GM12878 (cell line): ENCODE data around the gene PIGV. TPM values are rescaled to one million over a fixed set of nuclear protein-coding genes. Genes with fewer than 3 reads are reported as not detected.

Source experiments
- ATAC-seq: fragments of 200-7000 bp; cut with Tn5 transposase; 3 replicates; pipeline ENCODE4 v1.9.1; 2020; ENCODE audit warnings: mild to moderate bottlenecking, moderate library complexity
- BruUV-seq: library from RNA; stranded (reverse); fragments of 400-500 nt; replicated peaks from 2 replicates; lab custom pipeline; 2021; lab: Mats Ljungman, UMichigan
- CTCF ChIA-PET: fragments of 300-600 bp; sonication (Branson Sonifier 250); formaldehyde crosslinking; extraction: SDS; loops from one replicate; lab custom pipeline; 2021; ENCODE audit warnings: inconsistent platforms; lab: Yijun Ruan, JAX
- POLR2A ChIA-PET: fragments of 350-600 bp; formaldehyde crosslinking; extraction: SDS; loops from one replicate; lab custom pipeline; 2021; ENCODE audit warnings: inconsistent platforms; lab: Charles Lee
- RAD21 ChIA-PET: fragments of 300-600 bp; sonication (Branson Sonifier 250); formaldehyde crosslinking; loops from one replicate; lab custom pipeline; 2023; ENCODE audit warnings: antibody characterized with exemption; ENCODE audit not compliant: unreplicated experiment; lab: Charles Lee
- SMC1A ChIA-PET: fragments of 300-600 bp; sonication (Branson Sonifier 250); formaldehyde crosslinking; loops from one replicate; lab custom pipeline; 2023; ENCODE audit not compliant: unreplicated experiment, uncharacterized antibody; lab: Charles Lee
- DNase-seq: peaks from one replicate; pipeline ENCODE4 v3.0.0-alpha.2; 2011; ENCODE audit warnings: low read depth, low spot score
- FAIRE-seq: peaks from 3 replicates; lab custom pipeline; 2011; peaks lifted over from hg19 to GRCh38; lab: Jason Lieb, UNC
- H2AFZ ChIP-seq: 2 replicates; pipeline ENCODE4 v1.6.0; 2011; ENCODE audit warnings: low read depth, low read length, control low read depth; ENCODE audit not compliant: control insufficient read depth
- H3K27ac ChIP-seq: 2 replicates; pipeline ENCODE4 v1.5.1; 2011; ENCODE audit warnings: control low read depth; ENCODE audit not compliant: control insufficient read depth, insufficient read depth
- H3K27me3 ChIP-seq, 2 experiments: replicated peaks in 1 of 2; 2 replicates each; pipeline versions ENCODE4 v1.6.0 to v1.6.1; 2011; ENCODE audit warnings: low read length in 1 of 2; ENCODE audit not compliant: control insufficient read depth in 2 of 2, insufficient read depth in 2 of 2
- H3K36me3 ChIP-seq, 2 experiments: 2 replicates each; pipeline ENCODE4 v1.5.1; 2011; ENCODE audit warnings: low read length in 1 of 2; ENCODE audit not compliant: control insufficient read depth in 2 of 2, insufficient read depth in 2 of 2
- H3K4me1 ChIP-seq: 2 replicates; pipeline ENCODE4 v1.6.1; 2011; ENCODE audit warnings: mild to moderate bottlenecking, low read length, moderate library complexity, mixed read lengths; ENCODE audit not compliant: control insufficient read depth, insufficient read depth
- H3K4me2 ChIP-seq: 2 replicates; pipeline ENCODE4 v1.6.0; 2011; ENCODE audit warnings: control low read depth; ENCODE audit not compliant: control insufficient read depth, insufficient read depth
- H3K4me3 ChIP-seq: fragments of 200-600 bp; sonication (generic); 2 replicates; pipeline ENCODE4 v1.5.1; 2016
- H3K79me2 ChIP-seq: 2 replicates; pipeline ENCODE4 v1.6.0; 2011; ENCODE audit warnings: low read length; ENCODE audit not compliant: control insufficient read depth, insufficient read depth
- H3K9ac ChIP-seq: 2 replicates; pipeline ENCODE4 v1.8.0; 2011; ENCODE audit warnings: low read length, control low read depth, mixed read lengths; ENCODE audit not compliant: control insufficient read depth, insufficient read depth
- H3K9me3 ChIP-seq: replicated peaks from 3 replicates; pipeline ENCODE4 v1.5.1; 2011; ENCODE audit warnings: mild to moderate bottlenecking, low read length; ENCODE audit not compliant: control insufficient read depth, insufficient read depth
- H4K20me1 ChIP-seq: 2 replicates; pipeline ENCODE4 v1.6.0; 2011; ENCODE audit not compliant: control insufficient read depth, insufficient read depth
- BCLAF1 ChIP-seq: fragments of 450-650 bp; IDR thresholded peaks from 2 replicates; pipeline ENCODE4 v1.6.1; 2017; ENCODE audit warnings: antibody characterized with exemption, mild to moderate bottlenecking, moderate library complexity
- DPF2 ChIP-seq: fragments of 450-650 bp; IDR thresholded peaks from 2 replicates; pipeline ENCODE4 v1.6.1; 2017; ENCODE audit warnings: mild to moderate bottlenecking
- E2F8 ChIP-seq: fragments of 450-650 bp; IDR thresholded peaks from 2 replicates; pipeline ENCODE4 v1.6.1; 2018; ENCODE audit warnings: mild to moderate bottlenecking, low read depth, moderate library complexity; ENCODE audit not compliant: partially characterized antibody
- ESRRA ChIP-seq: IDR thresholded peaks from 2 replicates; pipeline ENCODE4 v1.6.1; 2012; ENCODE audit warnings: mild to moderate bottlenecking, low read length, improper control_type of control experiment
- ETV6 ChIP-seq, 2 experiments: fragments of 450-650 bp in 1 of 2; IDR thresholded peaks in 1 of 2; conservative IDR thresholded peaks in 1 of 2; 2 replicates each; pipeline ENCODE4 v1.6.1; 2014; ENCODE audit warnings: antibody characterized with exemption in 1 of 2, borderline replicate concordance in 1 of 2, low read depth in 1 of 2, mild to moderate bottlenecking in 1 of 2, moderate library complexity in 1 of 2
- GABPA ChIP-seq: IDR thresholded peaks from 2 replicates; pipeline ENCODE4 v1.6.1; 2014; ENCODE audit warnings: antibody characterized with exemption, low read depth, mild to moderate bottlenecking, inconsistent platforms
- MTA3 ChIP-seq: IDR thresholded peaks from 2 replicates; pipeline ENCODE4 v1.6.1; 2012; ENCODE audit warnings: low read length, inconsistent platforms, borderline replicate concordance
- POLR2AphosphoS5 ChIP-seq: IDR thresholded peaks from 2 replicates; pipeline ENCODE4 v1.6.1; 2011; ENCODE audit warnings: mild to moderate bottlenecking, low read length, inconsistent platforms
- SMARCA5 ChIP-seq: fragments of 450-650 bp; IDR thresholded peaks from 2 replicates; pipeline ENCODE4 v1.6.1; 2017; ENCODE audit warnings: mild to moderate bottlenecking
- SRF ChIP-seq, 2 experiments: IDR thresholded peaks; 2 replicates each; pipeline ENCODE4 v1.6.1; 2011; ENCODE audit warnings: low read depth in 2 of 2, low read length in 2 of 2, mild to moderate bottlenecking in 1 of 2, moderate library complexity in 1 of 2
- STAT3 ChIP-seq: IDR thresholded peaks from 2 replicates; pipeline ENCODE4 v1.6.1; 2011; ENCODE audit warnings: low read depth, low read length, improper control_type of control experiment
- TBL1XR1 ChIP-seq: IDR thresholded peaks from 2 replicates; pipeline ENCODE4 v1.6.1; 2012; ENCODE audit warnings: low read depth, low read length, improper control_type of control experiment
- TCF7 ChIP-seq: IDR thresholded peaks from 2 replicates; pipeline ENCODE4 v1.6.1; 2014; ENCODE audit warnings: antibody characterized with exemption, borderline replicate concordance
- ZBTB33 ChIP-seq: fragments of 450-650 bp; IDR thresholded peaks from 2 replicates; pipeline ENCODE4 v1.6.1; 2017; ENCODE audit warnings: mild to moderate bottlenecking
- WGBS: methylation state at CpG from one replicate; pipeline ENCODE4 v1.1.6; 2016; ENCODE audit warnings: low lambda C conversion rate; ENCODE audit not compliant: insufficient replicate concordance, insufficient coverage; ENCODE audit errors: missing lambda C conversion rate; 5-methylcytosine and 5-hydroxymethylcytosine counted together
- in situ Hi-C: fragments of 300-500 bp; cut with MboI; formaldehyde crosslinking; loops from 9 replicates; pipeline ENCODE4 v1.14.3; 2018; ENCODE audit warnings: mixed read lengths
- intact Hi-C: fragments of 100-400 bp; cut with micrococcal nuclease; formaldehyde crosslinking; loops from one replicate; pipeline ENCODE4 v1.14.2; 2022; ENCODE audit not compliant: unreplicated experiment
- polyA plus RNA-seq, 11 experiments: library from polyadenylated mRNA; depleted of rRNA in 4 of 11; unstranded in 6 of 11; stranded (reverse) in 5 of 11; fragments of >200 nt; fragmentation: Nextera tagmentation in 4 of 11; fragmentation: Illumina TruSeq in 1 of 11; extraction: Ambion mirVana in 4 of 11; extraction: Trizol in 1 of 11; gene quantifications; 1 replicate in 1 of 11; 2 replicates in 10 of 11; pipeline versions ENCODE4 v1.2.1 to v1.2.3, GENCODE V29; 2011 to 2016; ENCODE audit warnings: inconsistent platforms in 2 of 11, missing spikeins in 2 of 11, low read depth in 1 of 11
- total RNA-seq, 4 experiments: library from RNA; depleted of rRNA in 3 of 4; stranded (reverse); fragments of >200 nt in 3 of 4; fragmentation: Illumina TruSeq in 1 of 4; extraction: Trizol in 1 of 4; gene quantifications; 2 replicates each; pipeline versions ENCODE4 v1.2.1 to v1.2.3, GENCODE V29; 2013 to 2021
- TF ChIP-seq, protein P1 (sequence below): IDR thresholded peaks from 2 replicates; pipeline ENCODE4 v1.6.1; 2012; ENCODE audit warnings: low read depth, low read length, improper control_type of control experiment

The PIGV gene
- total and polyA plus RNA-seq, 10 of the 15 experiments (the other 5 are each of a cell fraction or from before 2014, with no cell fraction given), result 8.8 to 18.1 (median 11.9) TPM

- no peaks in the 10 kb centered on the region for H3K9me3 ChIP-seq
- in situ Hi-C loops (no loop called here), intact Hi-C loops (loop anchor here (1.0 kb wide), 1 partner anchor 26 kb away; no protein-coding TSS in a partner anchor)
- H3K36me3 ChIP-seq, result peaks cover 12 to 34% of the 10 kb centered on the region in 2 experiments
- H3K4me1 ChIP-seq, result peaks cover 29% of the 10 kb centered on the region
- H3K79me2 ChIP-seq, result peaks cover 11% of the 10 kb centered on the region
- ATAC-seq (peak; percentile 51), FAIRE-seq (no peak), DNase-seq (no peak)
- CTCF ChIA-PET, result interaction anchor here (0.9 to 3.1 kb wide), 17 partner anchors 9 to 237 kb away, joined by 3 to 28 read pairs (median 7); partner anchors contain the start of genes PIGV, SFN and ZDHHC18
- RAD21 ChIA-PET, result interaction anchor here (0.8 to 3.1 kb wide), 12 partner anchors 9 to 298 kb away, joined by 3 to 28 read pairs (median 5); partner anchors contain the start of genes PIGV and ZDHHC18
- H3K27me3 ChIP-seq, result no peaks in the 10 kb centered on the region
- peak overlapping the region; percentile 69 for H3K9ac ChIP-seq
- TSS peak; percentile 47 for BruUV-seq
- POLR2A ChIA-PET, result interaction anchor here (0.7 to 2.8 kb wide), 9 partner anchors 10 to 51 kb away, joined by 3 to 22 read pairs (median 7); partner anchors contain the start of genes GPN2 and ZDHHC18
- SMC1A ChIA-PET, result interaction anchor here (0.9 to 3.1 kb wide), 10 partner anchors 9 to 51 kb away, joined by 3 to 24 read pairs (median 8); no protein-coding TSS in a partner anchor
- H3K4me3 ChIP-seq, result no peak overlapping the region
- peak overlapping the region; percentile 72 for H3K4me2 ChIP-seq
- H4K20me1 ChIP-seq, result no peaks in the 10 kb centered on the region
- WGBS, result 0% methylated on average over 1 of the region's 1 CpG
- no peak overlapping the region for H2AFZ ChIP-seq
- peak overlapping the region; percentile 96 for H3K27ac ChIP-seq
- TF ChIP-seq ESRRA (no peak), MTA3 (peak; percentile 13; the same call in 1 of the 2 replicates), TCF7 (no peak), BCLAF1 (no peak), ETV6 (conservative IDR thresholded peaks at IDR 0.05 in 1 of 2, IDR thresholded peaks at IDR 0.05 in 1 of 2; ENCODE audit: borderline replicate concordance in 1 of 2, low read depth in 1 of 2) (no peak), DPF2 (peak; percentile 88), SMARCA5 (no peak), E2F8 (no peak), GABPA (no peak), STAT3 (no peak), SRF (IDR thresholded peaks at IDR 0.05; ENCODE audit: low read depth in 2 of 2, low read length in 2 of 2) (no peak), POLR2AphosphoS5 (no peak; the same call in 1 of the 2 replicates), TBL1XR1 (no peak), ZBTB33 (no peak)
- TF ChIP-seq, protein P1, sequence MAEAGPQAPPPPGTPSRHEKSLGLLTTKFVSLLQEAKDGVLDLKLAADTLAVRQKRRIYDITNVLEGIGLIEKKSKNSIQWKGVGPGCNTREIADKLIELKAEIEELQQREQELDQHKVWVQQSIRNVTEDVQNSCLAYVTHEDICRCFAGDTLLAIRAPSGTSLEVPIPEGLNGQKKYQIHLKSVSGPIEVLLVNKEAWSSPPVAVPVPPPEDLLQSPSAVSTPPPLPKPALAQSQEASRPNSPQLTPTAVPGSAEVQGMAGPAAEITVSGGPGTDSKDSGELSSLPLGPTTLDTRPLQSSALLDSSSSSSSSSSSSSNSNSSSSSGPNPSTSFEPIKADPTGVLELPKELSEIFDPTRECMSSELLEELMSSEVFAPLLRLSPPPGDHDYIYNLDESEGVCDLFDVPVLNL, result no peak
These were observed 51.6 kb downstream of the PIGV start for GRCh38 chr1:26839339-26839722.
